ENCODE data around the gene SLC4A7.
"Not testable (repeated sequence)": the region's sequence is repeated elsewhere in the genome, so short reads cannot be mapped to it uniquely, and the experiment has no call there.

SLC4A7 gene

GRCh38 chr3:27426926-27427325, 57.3 kb downstream of the SLC4A7 start:
- no peak for FAIRE-seq

DNA sequence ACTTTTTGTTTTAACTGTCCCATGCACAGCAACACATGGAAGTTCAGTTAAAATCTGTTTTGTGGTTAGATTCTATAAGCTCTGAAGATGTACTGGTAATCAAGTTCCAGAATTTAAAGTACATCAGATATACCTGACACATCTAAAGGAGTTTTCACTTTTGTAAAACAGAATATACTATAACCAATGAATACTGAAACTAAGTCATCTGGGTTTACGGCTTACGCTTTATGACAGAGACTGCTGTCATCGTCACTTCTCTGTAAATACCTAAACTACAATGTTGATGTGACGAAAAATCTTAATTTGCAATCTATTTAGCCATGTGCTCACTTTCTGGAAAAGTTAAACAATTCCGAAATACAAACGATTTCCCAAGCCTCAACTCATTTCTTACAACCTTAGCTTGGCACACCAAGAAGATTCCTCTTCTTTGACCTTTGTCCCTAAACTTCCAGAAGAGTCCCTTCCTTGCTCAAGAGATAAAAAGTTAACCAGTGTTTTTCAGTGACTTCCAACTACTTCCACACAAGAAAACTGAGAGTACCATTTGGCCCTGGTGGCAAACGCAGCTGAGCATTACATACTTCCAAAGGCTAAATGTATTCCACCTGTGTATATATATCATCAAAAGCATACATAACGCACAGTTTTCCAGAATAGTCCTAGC, 58.2 kb downstream of the SLC4A7 start:
- FAIRE-seq = no peak

DNA sequence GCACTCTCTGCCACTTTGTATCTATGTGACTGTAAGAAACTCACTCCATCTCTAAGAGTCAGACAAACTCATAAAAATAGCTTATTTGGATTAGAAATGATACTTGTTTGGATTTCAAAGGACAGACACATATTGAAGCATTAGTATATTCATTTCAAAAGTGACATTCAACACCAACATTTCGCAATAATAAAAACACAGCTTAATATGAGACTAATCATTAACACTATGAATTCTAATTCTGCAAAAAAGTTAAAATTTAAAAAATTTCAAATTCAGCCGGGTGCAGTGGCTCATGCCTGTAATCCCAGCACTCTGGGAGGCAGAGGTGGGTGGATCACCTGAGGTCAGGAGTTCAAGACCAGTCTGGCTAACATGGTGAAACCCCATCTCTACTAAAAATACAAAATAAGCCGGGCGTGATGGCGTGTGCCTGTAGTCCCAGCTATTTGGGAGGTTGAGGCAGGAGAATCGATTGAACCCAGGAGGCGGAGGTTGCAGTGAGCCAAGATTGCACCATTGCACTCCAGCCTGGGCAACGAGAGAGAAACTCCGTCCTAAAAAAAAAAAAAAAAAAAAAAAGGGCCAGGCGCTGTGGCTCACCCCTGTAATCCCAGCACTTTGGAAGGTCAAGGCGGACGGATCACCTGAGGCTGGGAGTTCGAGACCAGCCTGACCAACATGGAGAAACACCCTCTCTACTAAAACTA, 59.2 kb downstream of the SLC4A7 start:
- not testable (repeated sequence) for FAIRE-seq

- no peak for FAIRE-seq
These were observed 60.7 kb downstream of the SLC4A7 start for GRCh38 chr3:27423463-27423862.

DNA sequence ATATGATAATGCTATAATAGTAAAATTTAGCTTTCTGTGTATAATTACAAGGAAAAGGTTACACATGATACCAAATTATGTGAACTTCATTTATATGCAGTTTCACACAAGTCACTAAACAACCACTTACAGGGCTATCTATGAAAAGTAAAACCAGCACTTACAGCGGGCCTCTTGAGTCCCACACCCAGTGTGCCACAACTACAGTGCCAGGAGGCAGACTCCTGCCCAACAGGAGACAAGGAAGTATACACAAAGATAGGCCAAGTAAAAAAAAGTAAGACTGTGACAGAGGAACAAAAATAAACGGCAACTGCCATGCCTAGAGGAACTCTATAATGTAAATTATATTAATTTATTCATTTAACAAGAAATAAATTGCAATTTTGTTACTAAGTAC, 61.6 kb downstream of the SLC4A7 start:
- no peak for FAIRE-seq

GRCh38 chr3:27415202-27415601, 69.0 kb downstream of the SLC4A7 start:
- FAIRE-seq = no peak

GRCh38 chr3:27392950-27393679, 91.1 kb downstream of the SLC4A7 start:
- FAIRE-seq = peak; percentile 45

GRCh38 chr3:27392414-27392813, 91.8 kb downstream of the SLC4A7 start:
- not testable (repeated sequence) for FAIRE-seq

DNA sequence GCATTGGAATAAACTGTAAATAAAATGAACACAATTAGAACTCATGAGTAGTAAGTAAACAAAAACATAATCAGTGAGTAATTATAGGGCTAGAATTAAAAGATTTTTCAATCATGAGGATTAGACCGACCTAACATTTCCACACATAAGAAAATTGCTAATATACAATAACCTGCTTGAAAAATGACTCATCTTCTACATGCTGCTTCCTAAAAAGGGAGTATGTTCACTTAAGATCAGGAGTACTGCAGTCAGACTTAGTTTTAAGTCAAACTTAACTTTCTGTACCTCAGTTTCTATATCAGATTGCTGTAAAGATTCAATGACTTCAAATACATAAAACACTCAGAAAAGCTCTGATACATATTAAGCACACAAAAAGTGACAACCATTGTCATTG, 92.4 kb downstream of the SLC4A7 start:
- FAIRE-seq = no peak

DNA sequence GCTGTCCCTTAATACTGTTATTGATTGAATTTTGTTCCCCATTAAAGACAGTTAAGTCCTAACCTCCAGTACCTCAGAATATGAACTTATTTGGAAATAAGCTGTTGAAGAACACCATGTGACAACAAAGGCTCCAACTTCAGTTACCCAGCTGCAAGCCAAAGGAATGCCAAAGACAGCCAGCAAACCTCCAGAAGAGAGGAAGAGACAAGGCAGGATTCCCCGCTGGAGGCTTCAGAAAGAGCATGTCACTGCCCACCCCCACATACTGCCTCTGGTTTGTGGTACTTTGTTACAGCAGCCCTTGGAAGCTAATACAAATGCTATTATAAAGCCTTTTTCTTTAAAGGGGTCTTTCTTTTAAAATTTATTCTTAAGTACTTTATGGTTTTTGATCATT, 96.6 kb downstream of the SLC4A7 start:
- FAIRE-seq = no peak

DNA sequence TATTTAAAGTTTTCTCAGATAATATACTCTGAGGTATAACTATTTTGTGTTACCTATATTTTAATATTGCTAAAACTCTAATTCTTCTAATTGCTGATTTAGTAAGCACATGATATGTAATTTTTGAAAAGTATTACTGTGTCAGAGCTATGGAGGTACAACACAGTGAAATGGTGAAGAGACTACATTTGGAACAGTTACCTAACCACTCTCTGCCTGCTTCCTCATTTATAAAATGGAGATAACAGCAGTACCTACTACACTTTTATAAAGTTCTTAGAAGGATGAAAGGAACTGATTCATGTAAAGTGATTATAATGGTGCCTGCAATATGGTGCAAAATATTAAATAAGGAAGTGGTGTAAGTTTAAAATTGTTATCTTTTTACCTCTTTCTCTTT, 98.7 kb downstream of the SLC4A7 start:
- FAIRE-seq = no peak

DNA sequence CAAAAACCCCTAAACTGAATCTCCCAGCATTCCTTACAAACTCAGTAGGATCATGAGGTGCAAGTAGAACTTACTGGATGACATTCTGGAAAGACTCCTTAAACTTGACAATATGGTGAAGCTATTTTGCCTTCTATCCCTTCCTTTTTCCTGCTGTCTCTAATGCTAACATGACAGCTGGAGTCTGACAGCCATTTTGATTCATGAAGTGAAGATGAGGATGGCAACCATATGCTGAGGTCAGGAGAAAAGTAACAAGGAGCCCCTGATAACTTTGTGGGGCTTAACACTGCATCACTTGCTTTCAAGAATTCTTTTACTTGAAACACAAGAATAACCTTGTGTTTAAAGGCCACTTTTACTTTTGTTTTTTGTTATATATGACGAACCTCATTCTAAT, 100.0 kb downstream of the SLC4A7 start:
- no peak for FAIRE-seq

- no peak for FAIRE-seq
These were observed 103.5 kb downstream of the SLC4A7 start for GRCh38 chr3:27380433-27381357.

DNA sequence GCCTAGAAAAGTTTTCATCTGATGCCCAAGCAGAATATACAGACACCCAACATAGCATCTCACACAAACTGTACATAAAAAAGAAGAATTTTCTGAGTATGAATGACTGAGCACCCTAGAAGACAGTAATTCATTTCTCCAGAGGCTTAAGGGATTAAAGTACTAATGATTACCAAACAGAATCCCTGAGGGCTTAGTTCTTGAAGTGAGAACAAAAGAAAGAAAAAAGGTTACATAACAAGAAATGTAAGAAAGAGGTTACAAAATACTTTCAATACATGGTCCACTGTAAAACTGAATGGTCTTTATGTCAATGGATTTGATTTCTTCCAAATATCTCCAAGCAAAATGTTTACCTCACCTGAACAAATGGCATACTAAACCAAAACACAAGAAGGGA, 105.9 kb downstream of the SLC4A7 start:
- FAIRE-seq = no peak

- peak; percentile 15 for FAIRE-seq
These were observed 107.9 kb downstream of the SLC4A7 start for GRCh38 chr3:27376109-27376772.

DNA sequence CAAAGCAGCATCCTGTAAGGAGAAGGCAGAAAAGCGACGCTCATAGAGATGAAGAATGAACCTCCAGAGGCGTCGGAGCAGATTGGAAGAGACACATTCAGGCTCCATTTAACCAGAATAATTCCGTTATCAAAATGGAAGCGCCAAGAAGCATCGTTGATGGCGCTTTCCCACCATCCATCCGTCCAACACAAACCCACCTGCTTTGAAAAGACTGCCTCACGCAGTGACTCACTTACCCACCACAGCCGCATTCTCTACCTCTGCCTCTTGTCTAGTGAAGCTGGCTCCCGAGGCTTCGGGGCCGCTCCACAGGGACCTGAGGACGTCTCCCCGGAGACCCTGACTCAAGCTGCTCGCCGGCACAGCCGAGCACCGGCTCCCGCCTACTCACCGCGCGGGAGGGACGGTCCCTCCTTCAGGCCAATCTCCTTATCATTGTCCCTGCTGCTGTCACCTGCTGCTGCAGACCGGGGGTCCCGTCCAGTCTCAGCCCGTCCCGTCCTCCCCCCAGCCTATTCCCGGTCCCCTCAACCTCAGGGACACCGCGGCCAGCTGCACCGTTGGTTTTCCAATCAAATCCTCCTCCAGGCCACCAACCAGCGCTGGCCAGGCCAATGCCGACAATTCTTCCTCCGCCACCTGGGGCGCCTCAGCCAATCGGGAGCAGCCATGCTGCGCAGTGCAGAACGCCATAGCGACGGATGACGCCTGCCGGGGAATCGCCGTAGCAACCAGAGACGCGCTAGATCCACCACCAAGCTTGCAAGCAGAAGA, 115.2 kb downstream of the SLC4A7 start, which contains the start of gene NEK10:
Gene NEK10 (minus strand): TSS at position 553 of the 777 bp plus-strand sequence. CDS start 16,501 bp downstream, outside the sequence.
- peak; percentile 53 for FAIRE-seq

DNA sequence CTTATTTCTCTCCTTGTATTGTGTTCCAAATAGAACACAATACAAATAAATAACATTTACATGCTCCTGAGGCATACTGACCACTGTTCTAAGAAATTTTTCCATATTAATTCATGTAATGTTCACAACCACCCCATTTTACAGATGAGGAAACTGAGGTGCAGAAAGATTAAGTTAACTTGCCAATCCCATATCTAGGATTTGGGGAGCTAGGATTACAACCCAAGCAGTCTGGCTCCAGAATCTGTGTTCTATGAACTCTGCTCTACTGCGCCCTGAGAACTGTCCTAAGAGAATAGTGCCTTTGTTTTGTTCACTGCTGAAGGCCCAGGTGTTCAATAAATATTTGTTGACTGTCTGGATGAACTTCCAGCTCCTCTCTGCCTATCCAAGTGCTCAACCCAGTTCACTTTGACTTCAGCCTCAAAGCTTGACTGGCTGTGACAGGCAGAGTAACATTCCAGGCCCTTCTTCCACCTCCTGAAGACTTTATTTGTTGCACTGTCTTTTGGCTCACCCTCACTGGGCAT, 118.1 kb downstream of the SLC4A7 start:
- no peak for FAIRE-seq

GRCh38 chr3:27360113-27361078, 123.8 kb downstream of the SLC4A7 start:
- no peak for FAIRE-seq

DNA sequence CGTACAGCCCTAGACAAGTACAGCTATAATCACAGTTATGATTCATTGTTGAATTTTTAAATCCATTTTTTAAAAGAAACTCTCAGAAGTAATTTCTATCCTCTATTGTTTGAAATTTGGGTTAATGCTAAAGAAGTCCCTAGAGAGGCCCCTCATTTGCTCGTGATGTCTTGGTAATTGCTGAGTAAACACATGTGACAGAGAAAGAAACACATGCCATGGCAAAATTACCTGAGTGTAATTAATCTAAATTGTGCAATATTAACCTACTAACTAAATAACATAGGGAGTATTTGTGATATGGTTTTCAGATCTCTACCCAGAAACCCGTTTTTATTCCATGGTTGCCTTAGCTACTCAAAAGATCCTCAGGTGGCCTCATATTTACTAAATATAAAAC, 125.8 kb downstream of the SLC4A7 start:
- no peak for FAIRE-seq
